Gastroesophageal sphincter (tissue), 4 donors: ENCODE data around the gene PDRG1. TPM values are rescaled to one million over a fixed set of nuclear protein-coding genes. Genes with fewer than 3 reads are reported as not detected.

Source experiments
- ATAC-seq: fragments of 150-250 bp; one replicate; pipeline ENCODE4 v1.9.1; 2016; ENCODE audit warnings: mild to moderate bottlenecking, moderate library complexity
- H3K27ac ChIP-seq, 4 donors: fragments of 200-600 bp; sonication (generic) in 3 of 4; 1 replicate in 3 of 4; 2 replicates in 1 of 4; pipeline ENCODE4 v1.5.1; 2016 to 2019
- H3K27me3 ChIP-seq: fragments of 200-600 bp; sonication (generic); one replicate; pipeline ENCODE4 v1.5.1; 2019
- H3K36me3 ChIP-seq, 2 donors: fragments of 200-600 bp; sonication (generic); one replicate each; pipeline ENCODE4 v1.5.1; 2019; ENCODE audit warnings: control low read depth in 1 of 2
- H3K4me1 ChIP-seq, 3 donors: fragments of 200-600 bp; sonication (generic); 1 replicate in 2 of 3; 2 replicates in 1 of 3; pipeline ENCODE4 v1.5.1; 2016 to 2019; ENCODE audit warnings: control low read depth in 2 of 3
- H3K4me3 ChIP-seq, 2 donors: fragments of 200-600 bp; sonication (generic); one replicate each; pipeline ENCODE4 v1.5.1; 2019; ENCODE audit warnings: mild to moderate bottlenecking in 1 of 2, moderate library complexity in 1 of 2
- H3K9me3 ChIP-seq, 3 donors: fragments of 200-600 bp; sonication (generic); one replicate each; pipeline ENCODE4 v1.5.1; 2017 to 2019; ENCODE audit warnings: control low read depth in 2 of 3
- EP300 ChIP-seq: sonication (generic); formaldehyde crosslinking; IDR thresholded peaks from one replicate; pipeline ENCODE4 v1.6.1; 2017; ENCODE audit warnings: antibody characterized with exemption, mild to moderate bottlenecking
- POLR2A ChIP-seq, 2 donors: fragments of 450-650 bp; IDR thresholded peaks; one replicate each; pipeline ENCODE4 v1.6.1; 2017; ENCODE audit warnings: antibody characterized with exemption in 2 of 2, mild to moderate bottlenecking in 2 of 2, moderate library complexity in 1 of 2
- POLR2AphosphoS5 ChIP-seq: sonication (generic); formaldehyde crosslinking; IDR thresholded peaks from one replicate; pipeline ENCODE4 v1.6.1; 2017; ENCODE audit warnings: antibody characterized with exemption
- WGBS, 2 donors: methylation state at CpG; one replicate each; pipeline ENCODE4 v1.1.5; 2018; ENCODE audit warnings: low coverage in 1 of 2; 5-methylcytosine and 5-hydroxymethylcytosine counted together
- small RNA-seq, 4 donors: library from RNA; depleted of rRNA; stranded (forward); fragments of <200 nt; gene quantifications; one replicate each; pipeline ENCODE3, GENCODE V24; 2016
- total RNA-seq, 4 donors: library from RNA; depleted of rRNA; stranded (reverse); fragments of >200 nt; gene quantifications; one replicate each; pipeline ENCODE4 v1.1.0, GENCODE V29; 2016
- TF ChIP-seq, protein P1 (sequence below), 4 experiments: fragments of 200-600 bp in 2 of 4; fragments of 450-650 bp in 2 of 4; sonication (generic) in 1 of 4; IDR thresholded peaks; one replicate each; pipeline ENCODE4 v1.5.1; 2017 to 2019; ENCODE audit warnings: antibody characterized with exemption in 4 of 4, mild to moderate bottlenecking in 2 of 4, moderate library complexity in 2 of 4

Gene PDRG1
- total RNA-seq, 4 donors from 2014 or later, result 10.5 to 11.2 (median 11.0) TPM

DNA sequence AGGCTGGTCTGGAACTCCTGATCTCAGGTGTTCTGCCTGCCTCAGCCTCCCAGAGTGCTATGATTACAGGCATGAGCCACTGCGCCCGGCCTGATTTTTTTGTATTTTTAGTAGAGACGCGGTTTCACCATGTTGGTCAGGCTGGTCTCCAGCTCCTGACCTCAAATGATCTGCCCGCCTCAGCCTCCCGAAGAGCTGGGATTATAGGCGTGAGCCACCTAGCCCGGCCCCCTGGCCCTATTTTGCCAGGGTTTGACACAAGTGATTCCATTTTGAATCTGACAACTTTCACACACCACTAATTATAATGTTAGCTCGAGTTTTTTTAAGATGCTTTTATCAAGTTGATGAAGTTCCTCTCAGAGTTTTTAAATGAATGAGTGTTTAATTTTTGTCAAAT lies 55.8 kb downstream of the PDRG1 start:
- Histone ChIP-seq H3K36me3 (no peaks in the 10 kb centered on the region), H3K4me1 (no peaks in the 10 kb centered on the region), H3K4me3 (no peak overlapping the region), H3K9me3 (no peaks in the 10 kb centered on the region), H3K27ac (peak overlapping the region in 2 of 4 donors; percentile 40 to 62), H3K27me3 (peaks cover 4% of the 10 kb centered on the region)
- WGBS, 2 donors, result 79 to 90% methylated on average over 3 to 9 of the region's 9 CpGs
- no peak for ATAC-seq
- TF ChIP-seq EP300 (no peak), POLR2A (IDR thresholded peaks at IDR 0.05) (no peak), POLR2AphosphoS5 (no peak)
- TF ChIP-seq, protein P1, sequence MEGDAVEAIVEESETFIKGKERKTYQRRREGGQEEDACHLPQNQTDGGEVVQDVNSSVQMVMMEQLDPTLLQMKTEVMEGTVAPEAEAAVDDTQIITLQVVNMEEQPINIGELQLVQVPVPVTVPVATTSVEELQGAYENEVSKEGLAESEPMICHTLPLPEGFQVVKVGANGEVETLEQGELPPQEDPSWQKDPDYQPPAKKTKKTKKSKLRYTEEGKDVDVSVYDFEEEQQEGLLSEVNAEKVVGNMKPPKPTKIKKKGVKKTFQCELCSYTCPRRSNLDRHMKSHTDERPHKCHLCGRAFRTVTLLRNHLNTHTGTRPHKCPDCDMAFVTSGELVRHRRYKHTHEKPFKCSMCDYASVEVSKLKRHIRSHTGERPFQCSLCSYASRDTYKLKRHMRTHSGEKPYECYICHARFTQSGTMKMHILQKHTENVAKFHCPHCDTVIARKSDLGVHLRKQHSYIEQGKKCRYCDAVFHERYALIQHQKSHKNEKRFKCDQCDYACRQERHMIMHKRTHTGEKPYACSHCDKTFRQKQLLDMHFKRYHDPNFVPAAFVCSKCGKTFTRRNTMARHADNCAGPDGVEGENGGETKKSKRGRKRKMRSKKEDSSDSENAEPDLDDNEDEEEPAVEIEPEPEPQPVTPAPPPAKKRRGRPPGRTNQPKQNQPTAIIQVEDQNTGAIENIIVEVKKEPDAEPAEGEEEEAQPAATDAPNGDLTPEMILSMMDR (IDR thresholded peaks at IDR 0.05), result no peak

DNA sequence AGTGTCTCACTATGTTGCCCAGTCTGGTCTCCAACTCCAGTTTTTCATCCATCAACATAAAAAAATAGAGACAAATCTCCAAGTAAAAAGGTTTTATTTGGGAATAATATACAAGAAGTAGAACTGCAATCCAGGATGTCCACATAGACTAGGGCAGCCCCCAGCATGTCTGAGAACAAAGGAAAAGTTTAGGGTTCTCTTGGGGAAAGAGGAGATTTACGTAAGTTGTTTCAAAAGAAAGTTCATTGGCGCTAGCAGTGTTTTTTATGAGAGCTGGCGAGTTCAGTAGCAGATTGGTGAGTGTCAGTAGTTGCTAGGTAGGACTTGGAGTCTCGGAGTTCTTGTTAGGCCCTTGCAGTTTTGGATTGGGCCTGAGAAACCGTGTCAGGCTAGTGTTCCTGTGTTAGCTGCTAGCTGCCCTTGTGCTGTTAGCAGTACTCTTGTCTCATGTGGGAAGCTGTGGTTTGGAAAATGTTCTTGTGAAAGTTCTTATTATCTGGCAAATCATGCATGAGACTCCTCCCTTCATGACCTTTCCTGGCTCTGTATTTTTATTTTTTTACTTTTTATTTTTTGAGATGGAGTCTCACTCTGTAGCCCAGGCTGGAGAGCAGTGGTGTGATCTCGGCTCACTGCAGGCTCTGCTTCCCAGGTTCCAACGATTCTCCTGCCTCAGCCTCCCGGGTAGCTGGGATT lies 56.7 kb downstream of the PDRG1 start:
- Histone ChIP-seq H3K36me3 (no peaks in the 10 kb centered on the region), H3K4me1 (no peaks in the 10 kb centered on the region), H3K27me3 (peaks cover 4% of the 10 kb centered on the region), H3K9me3 (no peaks in the 10 kb centered on the region), H3K4me3 (no peak overlapping the region), H3K27ac (peak overlapping the region in 3 of 4 donors; percentile 40 to 62 (median 54))
- TF ChIP-seq POLR2A (IDR thresholded peaks at IDR 0.05) (no peak), POLR2AphosphoS5 (no peak), EP300 (no peak)
- TF ChIP-seq, protein P1 (IDR thresholded peaks at IDR 0.05), result no peak
- peak; percentile 95 for ATAC-seq
- WGBS, 2 donors, result 41 to 55% methylated on average over 5 to 8 of the region's 8 CpGs

Small RNA genes within 50 kb of the gene (small RNA-seq; reads per million reads assigned to genes)
- gene RNU1-94P, result 0 to 0.09 (median 0) reads per million in 4 donors

Other genes with a start within 250 kb of the PDRG1 start
- gene BCL2L1, start 229.2 kb downstream of the PDRG1 start, total RNA-seq, result 100 to 1,000 TPM in 3 of 4 donors, 10 to 100 TPM in 1; 71.9 to 171 (median 135) TPM
- gene TPX2, start 212.8 kb downstream of the PDRG1 start, total RNA-seq, result 1 to 10 TPM in 1 of 4 donors, under 1 TPM in 3; 0.13 to 1.4 (median 0.74) TPM
- gene MYLK2, start 132.7 kb downstream of the PDRG1 start, total RNA-seq, result under 1 TPM in 3 of 4 donors, not detected in 1; 0.27 to 0.54 (median 0.31) TPM
- gene FOXS1, start 106.4 kb downstream of the PDRG1 start, total RNA-seq, result 1 to 10 TPM in 2 of 4 donors, under 1 TPM in 1, not detected in 1; 0.62 to 3.9 (median 2.3) TPM
- gene DUSP15, start 81.5 kb downstream of the PDRG1 start, total RNA-seq, result 1 to 10 TPM; 1.5 to 8.2 (median 4.5) TPM
- under 1 TPM in 1 of 4 donors, not detected in 3; 0.47 TPM for gene TTLL9, start 81.4 kb downstream of the PDRG1 start, total RNA-seq
- under 1 TPM in 2 of 4 donors, not detected in 2; 0.04 to 0.07 TPM for gene XKR7, start 16.1 kb upstream of the PDRG1 start, total RNA-seq
- gene CCM2L, start 58.4 kb upstream of the PDRG1 start, total RNA-seq, result 1 to 10 TPM; 3.0 to 9.3 (median 5.6) TPM
- 10 to 100 TPM in 2 of 4 donors, 1 to 10 TPM in 2; 2.6 to 31.8 (median 10.2) TPM for gene HCK, start 100.2 kb upstream of the PDRG1 start, total RNA-seq
- gene TM9SF4, start 157.7 kb upstream of the PDRG1 start, total RNA-seq, result 10 to 100 TPM; 20.7 to 32.6 (median 22.9) TPM